Glomerular visceral epithelial cell (primary cell): ENCODE results near the gene ANKH.
"Not testable (repeated sequence)": the region's sequence is repeated elsewhere in the genome, so short reads cannot be mapped to it uniquely, and the experiment has no call there.

Source experiments
- DNase-seq: peaks from one replicate; pipeline ENCODE4 v3.0.0-alpha.2; 2016; ENCODE audit errors: extremely low spot score

The ANKH gene

GRCh38 chr5:14882658-14883580 is 11.3 kb upstream of the ANKH start:
- DNase-seq = no peak

- DNase-seq = no peak
These were observed 10.2 kb upstream of the ANKH start for GRCh38 chr5:14881826-14882225.

- no peak for DNase-seq
These were observed 9.1 kb upstream of the ANKH start for GRCh38 chr5:14880688-14881087.

- DNase-seq = no peak
These were observed 8.5 kb upstream of the ANKH start for GRCh38 chr5:14879937-14880589.

GRCh38 chr5:14879393-14879792 is 7.8 kb upstream of the ANKH start:
- no peak for DNase-seq

GRCh38 chr5:14878192-14878591 is 6.6 kb upstream of the ANKH start:
- DNase-seq = not testable (repeated sequence)

GRCh38 chr5:14876095-14876494 is 4.5 kb upstream of the ANKH start:
- no peak for DNase-seq

- no peak for DNase-seq
These were observed 2.2 kb upstream of the ANKH start for GRCh38 chr5:14873790-14874189.

- no peak for DNase-seq
These were observed 1.5 kb upstream of the ANKH start for GRCh38 chr5:14873093-14873492.

- peak; percentile 68 for DNase-seq
These were observed 752 bp upstream of the ANKH start for GRCh38 chr5:14872070-14872989.

GRCh38 chr5:14870337-14871213 is 1.0 kb downstream of the ANKH start:
- DNase-seq = no peak

- no peak for DNase-seq
These were observed 1.9 kb downstream of the ANKH start for GRCh38 chr5:14869668-14870164.

- no peak for DNase-seq
These were observed 2.3 kb downstream of the ANKH start for GRCh38 chr5:14869233-14869632.

- no peak for DNase-seq
These were observed 2.8 kb downstream of the ANKH start for GRCh38 chr5:14868771-14869170.

GRCh38 chr5:14864181-14864812 is 7.3 kb downstream of the ANKH start:
- DNase-seq = no peak

- no peak for DNase-seq
These were observed 8.5 kb downstream of the ANKH start for GRCh38 chr5:14863105-14863504.

- no peak for DNase-seq
These were observed 10.3 kb downstream of the ANKH start for GRCh38 chr5:14861123-14861765.

- DNase-seq = no peak
These were observed 11.6 kb downstream of the ANKH start for GRCh38 chr5:14859980-14860379.

- no peak for DNase-seq
These were observed 12.4 kb downstream of the ANKH start for GRCh38 chr5:14859150-14859549.

GRCh38 chr5:14855366-14855765 is 16.2 kb downstream of the ANKH start:
- DNase-seq = no peak
